HEK293 (cell line): ENCODE data around the gene DEPDC5.

Source experiments
- KLF10 ChIP-seq: fragments of 450-650 bp; IDR thresholded peaks from 2 replicates; pipeline ENCODE4 v1.5.1; 2018; ENCODE audit warnings: missing biosample characterization, mild to moderate bottlenecking, missing genetic modification characterization
- KLF16 ChIP-seq: fragments of 450-650 bp; formaldehyde crosslinking; IDR thresholded peaks from 2 replicates; pipeline ENCODE4 v1.5.1; 2017; ENCODE audit warnings: missing biosample characterization, missing genetic modification characterization
- OSR2 ChIP-seq: fragments of 450-650 bp; formaldehyde crosslinking; IDR thresholded peaks from 2 replicates; pipeline ENCODE4 v1.5.1; 2016; ENCODE audit warnings: missing biosample characterization, missing genetic modification characterization
- PATZ1 ChIP-seq: fragments of 450-650 bp; formaldehyde crosslinking; IDR thresholded peaks from 2 replicates; pipeline ENCODE4 v1.5.1; 2016; ENCODE audit warnings: missing biosample characterization, missing genetic modification characterization
- PBX3 ChIP-seq: sonication (generic); formaldehyde crosslinking; IDR thresholded peaks from 2 replicates; pipeline ENCODE4 v1.8.1; 2022; ENCODE audit warnings: mild to moderate bottlenecking, moderate library complexity, missing genetic modification reagents
- SP7 ChIP-seq: fragments of 450-650 bp; formaldehyde crosslinking; IDR thresholded peaks from 2 replicates; pipeline ENCODE4 v1.5.1; 2016; ENCODE audit warnings: missing biosample characterization, missing genetic modification characterization
- YY1 ChIP-seq: fragments of 450-650 bp; formaldehyde crosslinking; IDR thresholded peaks from 2 replicates; pipeline ENCODE4 v1.5.1; 2018; ENCODE audit warnings: missing biosample characterization, missing genetic modification characterization
- ZBTB1 ChIP-seq: fragments of 450-650 bp; formaldehyde crosslinking; IDR thresholded peaks from 2 replicates; pipeline ENCODE4 v1.5.1; 2016; ENCODE audit warnings: missing biosample characterization, missing genetic modification characterization
- ZBTB11 ChIP-seq: fragments of 450-650 bp; formaldehyde crosslinking; conservative IDR thresholded peaks from 2 replicates; pipeline ENCODE4 v1.5.1; 2016; ENCODE audit warnings: low read depth, missing biosample characterization, missing genetic modification characterization
- ZNF114 ChIP-seq: fragments of 450-650 bp; formaldehyde crosslinking; IDR thresholded peaks from 2 replicates; pipeline ENCODE4 v1.5.0; 2017; ENCODE audit warnings: missing biosample characterization, missing genetic modification characterization
- ZNF148 ChIP-seq: fragments of 450-650 bp; formaldehyde crosslinking; IDR thresholded peaks from 2 replicates; pipeline ENCODE4 v1.5.0; 2017; ENCODE audit warnings: missing biosample characterization, missing genetic modification characterization, borderline replicate concordance
- ZNF211 ChIP-seq: fragments of 450-650 bp; formaldehyde crosslinking; IDR thresholded peaks from 2 replicates; pipeline ENCODE4 v1.5.1; 2016; ENCODE audit warnings: low read depth, missing biosample characterization, missing genetic modification characterization
- ZNF324 ChIP-seq: fragments of 450-650 bp; formaldehyde crosslinking; IDR thresholded peaks from 2 replicates; pipeline ENCODE4 v1.5.1; 2016; ENCODE audit warnings: missing biosample characterization, missing genetic modification characterization
- ZNF366 ChIP-seq: fragments of 450-650 bp; formaldehyde crosslinking; conservative IDR thresholded peaks from 2 replicates; pipeline ENCODE4 v1.5.1; 2016; ENCODE audit warnings: missing biosample characterization, missing genetic modification characterization
- ZNF558 ChIP-seq: fragments of 450-650 bp; formaldehyde crosslinking; IDR thresholded peaks from 2 replicates; pipeline ENCODE4 v1.5.1; 2016; ENCODE audit warnings: missing biosample characterization, missing genetic modification characterization
- ZNF677 ChIP-seq: fragments of 450-650 bp; IDR thresholded peaks from 2 replicates; pipeline ENCODE4 v1.5.0; 2018; ENCODE audit warnings: missing biosample characterization, mild to moderate bottlenecking, missing genetic modification characterization, moderate library complexity
- ZSCAN16 ChIP-seq: fragments of 450-650 bp; formaldehyde crosslinking; IDR thresholded peaks from 2 replicates; pipeline ENCODE4 v1.5.1; 2016; ENCODE audit warnings: missing biosample characterization, missing genetic modification characterization
- TF ChIP-seq, protein P1 (sequence below): fragments of 450-650 bp; formaldehyde crosslinking; IDR thresholded peaks from 2 replicates; pipeline ENCODE4 v1.5.1; 2016; ENCODE audit warnings: missing biosample characterization, missing genetic modification characterization
- TF ChIP-seq, protein P2 (sequence below): fragments of 450-650 bp; formaldehyde crosslinking; IDR thresholded peaks from 2 replicates; pipeline ENCODE4 v1.5.1; 2016; ENCODE audit warnings: missing biosample characterization, missing genetic modification characterization
- TF ChIP-seq, protein P3 (sequence below): fragments of 450-650 bp; formaldehyde crosslinking; IDR thresholded peaks from 2 replicates; pipeline ENCODE4 v1.5.1; 2016; ENCODE audit warnings: missing biosample characterization, missing genetic modification characterization, low read depth
- TF ChIP-seq, protein P4 (sequence below): fragments of 450-650 bp; formaldehyde crosslinking; IDR thresholded peaks from 2 replicates; pipeline ENCODE4 v1.5.1; 2016; ENCODE audit warnings: missing biosample characterization, missing genetic modification characterization

Gene DEPDC5

GRCh38 chr22:31943978-31944699, 190.3 kb downstream of the DEPDC5 start, which contains the start of gene YWHAH (continued):
- TF ChIP-seq PATZ1 (tag by site-specific recombination) (peak; percentile 87), OSR2 (tag by site-specific recombination) (no peak), ZSCAN16 (tag by site-specific recombination) (no peak), ZNF558 (tag by site-specific recombination) (no peak), ZBTB1 (tag by site-specific recombination) (0 out of 2 replicates have a peak, but pooled peaks have one; percentile 27), ZNF677 (tag by site-specific recombination) (peak; percentile 15; the same call in 1 of the 2 replicates), ZNF114 (no peak), ZNF324 (tag by site-specific recombination) (no peak), YY1 (tag by site-specific recombination) (peak; percentile 76), ZBTB11 (tag by site-specific recombination) (no peak; the same call in none of the 2 replicates), SP7 (tag by site-specific recombination) (peak; percentile 62), KLF16 (tag by site-specific recombination) (peak; percentile 93), PBX3 (CRISPR knock-in tag) (peak; percentile 51; the same call in 1 of the 2 replicates), ZNF148 (tag by site-specific recombination) (no peak), ZNF211 (no peak), ZNF366 (tag by site-specific recombination) (0 out of 2 replicates have a peak, but pooled peaks have one; percentile 23), KLF10 (tag by site-specific recombination) (peak; percentile 47; the same call in 1 of the 2 replicates)
- TF ChIP-seq, protein P1, sequence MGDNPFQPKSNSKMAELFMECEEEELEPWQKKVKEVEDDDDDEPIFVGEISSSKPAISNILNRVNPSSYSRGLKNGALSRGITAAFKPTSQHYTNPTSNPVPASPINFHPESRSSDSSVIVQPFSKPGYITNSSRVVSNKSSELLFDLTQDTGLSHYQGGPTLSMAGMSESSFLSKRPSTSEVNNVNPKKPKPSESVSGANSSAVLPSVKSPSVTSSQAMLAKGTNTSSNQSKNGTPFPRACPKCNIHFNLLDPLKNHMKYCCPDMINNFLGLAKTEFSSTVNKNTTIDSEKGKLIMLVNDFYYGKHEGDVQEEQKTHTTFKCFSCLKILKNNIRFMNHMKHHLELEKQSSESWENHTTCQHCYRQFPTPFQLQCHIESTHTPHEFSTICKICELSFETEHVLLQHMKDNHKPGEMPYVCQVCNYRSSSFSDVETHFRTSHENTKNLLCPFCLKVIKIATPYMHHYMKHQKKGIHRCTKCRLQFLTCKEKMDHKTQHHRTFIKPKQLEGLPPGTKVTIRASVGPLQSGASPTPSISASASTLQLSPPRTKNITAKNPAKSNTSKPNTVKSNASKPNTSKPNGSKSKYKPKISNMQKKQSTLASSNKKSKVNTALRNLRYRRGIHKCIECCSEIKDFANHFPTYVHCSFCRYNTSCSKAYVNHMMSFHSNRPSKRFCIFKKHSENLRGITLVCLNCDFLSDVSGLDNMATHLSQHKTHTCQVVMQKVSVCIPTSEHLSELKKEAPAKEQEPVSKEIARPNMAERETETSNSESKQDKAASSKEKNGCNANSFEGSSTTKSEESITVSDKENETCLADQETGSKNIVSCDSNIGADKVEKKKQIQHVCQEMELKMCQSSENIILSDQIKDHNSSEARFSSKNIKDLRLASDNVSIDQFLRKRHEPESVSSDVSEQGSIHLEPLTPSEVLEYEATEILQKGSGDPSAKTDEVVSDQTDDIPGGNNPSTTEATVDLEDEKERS, result no peak
- TF ChIP-seq, protein P2, sequence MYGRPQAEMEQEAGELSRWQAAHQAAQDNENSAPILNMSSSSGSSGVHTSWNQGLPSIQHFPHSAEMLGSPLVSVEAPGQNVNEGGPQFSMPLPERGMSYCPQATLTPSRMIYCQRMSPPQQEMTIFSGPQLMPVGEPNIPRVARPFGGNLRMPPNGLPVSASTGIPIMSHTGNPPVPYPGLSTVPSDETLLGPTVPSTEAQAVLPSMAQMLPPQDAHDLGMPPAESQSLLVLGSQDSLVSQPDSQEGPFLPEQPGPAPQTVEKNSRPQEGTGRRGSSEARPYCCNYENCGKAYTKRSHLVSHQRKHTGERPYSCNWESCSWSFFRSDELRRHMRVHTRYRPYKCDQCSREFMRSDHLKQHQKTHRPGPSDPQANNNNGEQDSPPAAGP (tag by site-specific recombination), result peak; percentile 54; the same call in 1 of the 2 replicates
- TF ChIP-seq, protein P3, sequence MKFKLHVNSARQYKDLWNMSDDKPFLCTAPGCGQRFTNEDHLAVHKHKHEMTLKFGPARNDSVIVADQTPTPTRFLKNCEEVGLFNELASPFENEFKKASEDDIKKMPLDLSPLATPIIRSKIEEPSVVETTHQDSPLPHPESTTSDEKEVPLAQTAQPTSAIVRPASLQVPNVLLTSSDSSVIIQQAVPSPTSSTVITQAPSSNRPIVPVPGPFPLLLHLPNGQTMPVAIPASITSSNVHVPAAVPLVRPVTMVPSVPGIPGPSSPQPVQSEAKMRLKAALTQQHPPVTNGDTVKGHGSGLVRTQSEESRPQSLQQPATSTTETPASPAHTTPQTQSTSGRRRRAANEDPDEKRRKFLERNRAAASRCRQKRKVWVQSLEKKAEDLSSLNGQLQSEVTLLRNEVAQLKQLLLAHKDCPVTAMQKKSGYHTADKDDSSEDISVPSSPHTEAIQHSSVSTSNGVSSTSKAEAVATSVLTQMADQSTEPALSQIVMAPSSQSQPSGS (tag by site-specific recombination), result peak; percentile 98
- TF ChIP-seq, protein P4, sequence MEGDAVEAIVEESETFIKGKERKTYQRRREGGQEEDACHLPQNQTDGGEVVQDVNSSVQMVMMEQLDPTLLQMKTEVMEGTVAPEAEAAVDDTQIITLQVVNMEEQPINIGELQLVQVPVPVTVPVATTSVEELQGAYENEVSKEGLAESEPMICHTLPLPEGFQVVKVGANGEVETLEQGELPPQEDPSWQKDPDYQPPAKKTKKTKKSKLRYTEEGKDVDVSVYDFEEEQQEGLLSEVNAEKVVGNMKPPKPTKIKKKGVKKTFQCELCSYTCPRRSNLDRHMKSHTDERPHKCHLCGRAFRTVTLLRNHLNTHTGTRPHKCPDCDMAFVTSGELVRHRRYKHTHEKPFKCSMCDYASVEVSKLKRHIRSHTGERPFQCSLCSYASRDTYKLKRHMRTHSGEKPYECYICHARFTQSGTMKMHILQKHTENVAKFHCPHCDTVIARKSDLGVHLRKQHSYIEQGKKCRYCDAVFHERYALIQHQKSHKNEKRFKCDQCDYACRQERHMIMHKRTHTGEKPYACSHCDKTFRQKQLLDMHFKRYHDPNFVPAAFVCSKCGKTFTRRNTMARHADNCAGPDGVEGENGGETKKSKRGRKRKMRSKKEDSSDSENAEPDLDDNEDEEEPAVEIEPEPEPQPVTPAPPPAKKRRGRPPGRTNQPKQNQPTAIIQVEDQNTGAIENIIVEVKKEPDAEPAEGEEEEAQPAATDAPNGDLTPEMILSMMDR (tag by site-specific recombination), result no peak
